Naive thymus-derived CD8-positive, alpha-beta T cell (primary cell): ENCODE results near the gene FAM114A2. TPM values are rescaled to one million over a fixed set of nuclear protein-coding genes. Genes with fewer than 3 reads are reported as not detected.
A peak's percentile ranks its signal among the peaks of the same experiment; 100 is the strongest.
"Not testable (repeated sequence)": the region's sequence is repeated elsewhere in the genome, so short reads cannot be mapped to it uniquely, and the experiment has no call there.

Source experiments
- ATAC-seq, 2 donors: fragments of 150-1000 bp; cut with Tn5 transposase in 1 of 2; sonication (Bioruptor Pico), chemical (Tn5 transposase) in 1 of 2; 1 replicate in 1 of 2; 2 replicates in 1 of 2; pipeline ENCODE4 v1.10.0; 2021; ENCODE audit warnings: mild to moderate bottlenecking in 2 of 2, moderate library complexity in 2 of 2
- POLR2A ChIA-PET: fragments of 350-600 bp; sonication (Branson Sonifier 250); formaldehyde crosslinking; loops from one replicate; lab custom pipeline; 2021; ENCODE audit warnings: antibody characterized with exemption; lab: Charles Lee
- DNase-seq, 10 donors: peaks; one replicate each; pipeline versions ENCODE4 v3.0.0 to v3.0.0-alpha.2; 2020 to 2022
- H3K27ac Mint-ChIP-seq, 10 donors: one replicate each; pipeline ENCODE4 v1.8.0; 2020 to 2022; ENCODE audit warnings: mild to moderate bottlenecking in 10 of 10, mixed read lengths in 10 of 10, moderate library complexity in 4 of 10, inconsistent platforms in 1 of 10
- H3K27me3 Mint-ChIP-seq, 5 donors: one replicate each; pipeline ENCODE4 v1.8.0; 2021 to 2022; ENCODE audit warnings: mixed read lengths in 5 of 5
- H3K36me3 Mint-ChIP-seq, 3 donors: one replicate each; pipeline ENCODE4 v1.8.0; 2020 to 2022; ENCODE audit warnings: mixed read lengths in 3 of 3, mild to moderate bottlenecking in 2 of 3, inconsistent platforms in 1 of 3
- H3K4me1 Mint-ChIP-seq, 4 donors: one replicate each; pipeline ENCODE4 v1.8.0; 2021 to 2022; ENCODE audit warnings: mixed read lengths in 4 of 4
- H3K4me3 Mint-ChIP-seq, 10 donors: one replicate each; pipeline ENCODE4 v1.8.0; 2020 to 2022; ENCODE audit warnings: mild to moderate bottlenecking in 10 of 10, mixed read lengths in 10 of 10, moderate library complexity in 6 of 10, inconsistent platforms in 1 of 10
- H3K9me3 Mint-ChIP-seq, 9 donors: one replicate each; pipeline ENCODE4 v1.8.0; 2020 to 2022; ENCODE audit warnings: mixed read lengths in 9 of 9, mild to moderate bottlenecking in 3 of 9, inconsistent platforms in 1 of 9, moderate library complexity in 1 of 9
- polyA plus RNA-seq, 3 donors: library from polyadenylated mRNA; unstranded; fragments of 300-500 nt; fragmentation: Illumina TruSeq; gene quantifications; one replicate each; pipeline ENCODE4 v1.2.3, GENCODE V29; 2021
- total RNA-seq, 8 experiments: library from RNA in 2 of 8; stranded (reverse) in 2 of 8; gene quantifications; one replicate each; pipeline ENCODE4 v1.2.3 and lab custom pipeline; 2021 to 2026

FAM114A2 gene
- total and polyA plus RNA-seq, 5 experiments from 2014 or later, result 14.0 to 44.8 (median 21.9) TPM

- POLR2A ChIA-PET, result no interaction called here
- Mint-ChIP-seq H3K36me3 (peaks cover 1 to 42% (median 6%) of the 10 kb centered on the region in 3 donors), H3K4me3 (no peak overlapping the region), H3K27ac (peak overlapping the region in 2 of 10 donors; percentile 36 to 78), H3K9me3 (no peaks in the 10 kb centered on the region), H3K27me3 (no peaks in the 10 kb centered on the region), H3K4me1 (peaks cover 32 to 83% (median 67%) of the 10 kb centered on the region in 4 donors)
- DNase-seq (no peak), ATAC-seq (no peak)
These were observed 5.9 kb upstream of the FAM114A2 start for GRCh38 chr5:154044581-154044980.

DNA sequence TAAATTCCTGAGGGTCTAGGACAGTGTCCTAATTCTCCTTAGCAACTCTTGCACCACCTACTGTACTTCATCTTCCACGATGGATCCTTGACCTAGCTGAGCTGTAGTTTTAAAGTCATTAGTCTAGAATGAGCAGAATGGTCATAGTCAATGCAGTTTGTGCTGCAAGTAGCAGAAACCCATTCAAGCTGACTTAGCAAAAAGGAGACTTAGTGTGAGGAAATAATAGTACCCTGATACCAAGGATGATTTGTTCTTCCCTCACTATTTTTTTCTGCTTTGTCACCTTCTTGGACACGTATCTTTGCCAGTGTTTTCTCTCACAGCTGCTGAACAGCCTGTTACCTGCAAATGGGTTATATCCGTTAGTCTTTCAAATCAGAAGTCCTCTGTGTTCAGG is 5.4 kb upstream of the FAM114A2 start:
- Mint-ChIP-seq H3K4me1 (peaks cover 33 to 83% (median 70%) of the 10 kb centered on the region in 4 donors), H3K27me3 (no peaks in the 10 kb centered on the region)
- POLR2A ChIA-PET, result no interaction called here

DNA sequence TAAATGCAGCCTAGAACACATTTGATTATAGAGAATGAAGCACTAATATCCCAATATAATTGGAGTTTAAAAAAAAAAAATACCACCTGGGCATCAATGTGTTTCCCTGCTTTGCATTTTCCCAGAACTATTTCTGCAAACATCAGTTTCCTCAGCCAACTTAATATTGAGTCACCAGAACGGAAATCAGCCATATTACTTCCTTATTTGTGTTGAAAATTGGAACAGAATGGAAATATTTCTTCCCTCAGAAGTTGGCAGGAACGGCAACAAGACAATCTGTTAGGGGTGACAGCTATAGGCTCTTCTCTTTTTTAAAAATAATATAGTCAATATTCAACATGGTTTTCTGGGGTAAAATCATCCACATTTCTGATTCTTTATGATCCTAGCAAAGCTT is 4.1 kb upstream of the FAM114A2 start:
- no peaks in the 10 kb centered on the region for H3K9me3 Mint-ChIP-seq

More for the DNA sequence above, 5.4 kb upstream of the FAM114A2 start:
- ATAC-seq (no peak), DNase-seq (no peak)
- H3K27ac Mint-ChIP-seq, result no peak overlapping the region
- H3K4me3 Mint-ChIP-seq, result no peak overlapping the region
- peaks cover 0 to 39% (median 4%) of the 10 kb centered on the region in 3 donors for H3K36me3 Mint-ChIP-seq
- H3K9me3 Mint-ChIP-seq, result no peaks in the 10 kb centered on the region

DNA sequence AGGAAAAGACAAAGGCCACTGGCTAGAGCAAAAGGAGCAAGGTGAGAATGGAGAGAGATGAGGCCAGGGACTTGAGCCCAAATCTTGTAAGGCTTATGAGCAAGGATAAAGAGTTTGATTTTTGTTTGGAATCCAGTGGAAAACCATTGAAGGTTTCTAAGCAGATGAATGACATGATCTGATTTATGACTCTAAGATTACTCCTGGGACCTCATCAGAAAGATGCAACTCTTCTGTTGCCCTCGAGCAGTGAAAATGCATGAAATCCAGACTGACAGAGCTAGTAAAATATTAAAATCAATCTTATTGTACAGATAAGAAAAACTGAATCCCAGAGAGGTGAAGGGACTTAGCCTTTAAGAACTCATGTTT is 734 bp upstream of the FAM114A2 start:
- peaks cover 31 to 76% (median 69%) of the 10 kb centered on the region in 4 donors for H3K4me1 Mint-ChIP-seq
- POLR2A ChIA-PET, result interaction anchor here (0.7 to 1.7 kb wide), 9 partner anchors 9 to 407 kb away, joined by 3 to 35 read pairs (median 3); partner anchors contain the start of genes GALNT10 and SAP30L
- H3K9me3 Mint-ChIP-seq, result no peaks in the 10 kb centered on the region
- DNase-seq, result no peak
- peaks cover 0 to 13% (median 0%) of the 10 kb centered on the region in 3 donors for H3K36me3 Mint-ChIP-seq
- H3K4me3 Mint-ChIP-seq, result peak overlapping the region; percentile 92 to 99 (median 98)
- ATAC-seq, result no peak
- no peaks in the 10 kb centered on the region for H3K27me3 Mint-ChIP-seq
- H3K27ac Mint-ChIP-seq, result peak overlapping the region; percentile 97 to 99 (median 98)

More for the DNA sequence above, 4.1 kb upstream of the FAM114A2 start:
- Mint-ChIP-seq H3K27me3 (no peaks in the 10 kb centered on the region), H3K36me3 (peaks cover 0 to 34% (median 2%) of the 10 kb centered on the region in 3 donors), H3K4me3 (no peak overlapping the region), H3K27ac (peak overlapping the region in 2 of 10 donors; percentile 5 to 30), H3K4me1 (peaks cover 34 to 86% (median 75%) of the 10 kb centered on the region in 4 donors)
- DNase-seq, result no peak
- no peak for ATAC-seq
- POLR2A ChIA-PET, result interaction anchor here (1.1 kb wide), 1 partner anchor 10 kb away, joined by 3 read pairs; no protein-coding TSS in a partner anchor

DNA sequence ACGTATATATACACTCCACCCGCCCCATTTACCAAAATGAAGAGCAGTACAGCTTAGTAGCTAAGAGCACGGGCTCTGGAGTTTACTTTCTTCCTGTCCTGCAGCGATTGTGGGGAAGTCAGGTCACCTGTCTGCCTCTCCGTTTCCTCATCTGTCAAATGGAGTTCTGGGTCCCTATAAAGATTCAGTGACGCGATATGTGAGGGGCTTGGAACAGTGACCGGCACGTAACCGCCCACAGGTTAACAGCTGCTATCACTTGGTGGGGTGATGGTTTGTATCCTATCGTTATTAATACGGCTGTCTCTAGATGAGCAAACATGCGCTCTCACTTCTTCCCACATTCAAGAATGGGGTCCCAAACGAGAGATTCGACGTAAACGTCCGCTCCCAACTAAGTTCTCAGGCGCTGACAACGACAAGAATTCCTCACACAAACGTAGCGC is 426 bp downstream of the FAM114A2 start:
- POLR2A ChIA-PET, result interaction anchor here (1.0 to 1.7 kb wide), 6 partner anchors 12 to 408 kb away, joined by 3 to 35 read pairs (median 4); partner anchors contain the start of genes GALNT10 and SAP30L
- Mint-ChIP-seq H3K4me3 (peak overlapping the region; percentile 92 to 99 (median 98)), H3K36me3 (peaks cover 0 to 17% (median 7%) of the 10 kb centered on the region in 3 donors), H3K4me1 (peaks cover 33 to 72% (median 61%) of the 10 kb centered on the region in 4 donors), H3K27me3 (no peaks in the 10 kb centered on the region), H3K9me3 (no peaks in the 10 kb centered on the region), H3K27ac (peak overlapping the region; percentile 97 to 99 (median 98))
- DNase-seq (peak in 6 of 10 donors; percentile 8 to 66 (median 32)), ATAC-seq (peak; percentile 48 to 52)

DNA sequence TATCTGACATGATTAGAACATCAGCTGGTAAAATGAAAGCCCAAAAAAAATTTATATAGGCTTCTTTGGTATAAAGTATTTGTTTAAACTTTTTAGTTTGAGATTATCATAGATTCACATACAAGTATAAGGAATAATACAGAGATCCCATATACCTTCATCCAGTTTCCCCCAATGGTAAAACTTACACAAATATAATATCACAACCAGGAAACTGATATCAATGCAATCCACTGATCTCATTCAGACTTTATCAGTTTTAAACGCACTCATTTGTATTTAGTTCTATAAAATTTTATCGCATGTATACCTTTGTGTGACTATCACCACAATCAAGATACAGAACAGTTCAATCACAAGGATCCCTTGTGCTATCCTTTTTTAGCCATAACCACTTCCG is 3.8 kb downstream of the FAM114A2 start:
- Mint-ChIP-seq H3K4me1 (peaks cover 31 to 69% (median 44%) of the 10 kb centered on the region in 4 donors), H3K36me3 (peaks cover 8 to 35% (median 26%) of the 10 kb centered on the region in 3 donors), H3K27me3 (no peaks in the 10 kb centered on the region), H3K27ac (no peak overlapping the region), H3K4me3 (no peak overlapping the region), H3K9me3 (no peaks in the 10 kb centered on the region)
- DNase-seq, result no peak
- POLR2A ChIA-PET, result no interaction called here
- ATAC-seq, result no peak

DNA sequence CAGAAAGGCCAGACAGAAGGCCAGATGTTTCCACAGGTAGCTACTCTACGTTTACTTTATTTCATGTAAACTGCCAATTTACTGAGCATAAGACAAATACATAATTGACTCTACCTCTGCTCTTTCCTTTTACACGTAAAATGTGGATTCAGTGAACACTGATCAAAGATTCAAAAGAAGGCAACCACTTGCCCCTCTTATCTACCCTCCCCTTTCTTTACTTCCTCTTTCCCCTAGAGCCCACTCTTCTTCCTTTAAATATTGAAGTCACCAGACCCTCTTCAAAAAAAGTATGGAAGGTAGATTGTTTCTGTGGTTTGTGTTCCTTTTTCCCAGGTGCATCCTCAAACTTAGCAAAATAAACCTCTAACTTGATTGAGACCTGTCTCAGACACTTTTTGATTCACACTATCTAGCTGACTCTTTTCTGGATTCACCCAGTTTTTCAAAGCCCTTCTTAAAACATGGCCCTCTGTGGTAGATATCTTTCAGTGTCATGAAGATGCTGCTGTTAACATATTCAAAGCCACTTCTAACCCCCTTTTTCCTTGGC is 6.7 kb downstream of the FAM114A2 start:
- POLR2A ChIA-PET, result no interaction called here
- Mint-ChIP-seq H3K9me3 (no peaks in the 10 kb centered on the region), H3K4me3 (no peak overlapping the region), H3K4me1 (peaks cover 18 to 42% (median 24%) of the 10 kb centered on the region in 4 donors), H3K36me3 (peaks cover 8 to 59% (median 37%) of the 10 kb centered on the region in 3 donors), H3K27me3 (no peaks in the 10 kb centered on the region), H3K27ac (peak overlapping the region in 1 of 10 donors; percentile 45)
- no peak for ATAC-seq
- no peak for DNase-seq

GRCh38 chr5:154025951-154026350 is 12.8 kb downstream of the FAM114A2 start:
- peaks cover 6 to 77% (median 48%) of the 10 kb centered on the region in 3 donors for H3K36me3 Mint-ChIP-seq
- no peak overlapping the region for H3K4me3 Mint-ChIP-seq
- peaks cover 0 to 15% (median 10%) of the 10 kb centered on the region in 4 donors for H3K4me1 Mint-ChIP-seq
- H3K27ac Mint-ChIP-seq, result peak overlapping the region in 2 of 10 donors; percentile 35 to 43
- no peaks in the 10 kb centered on the region for H3K9me3 Mint-ChIP-seq
- no peak for DNase-seq
- POLR2A ChIA-PET, result no interaction called here
- no peak for ATAC-seq
- no peaks in the 10 kb centered on the region for H3K27me3 Mint-ChIP-seq

DNA sequence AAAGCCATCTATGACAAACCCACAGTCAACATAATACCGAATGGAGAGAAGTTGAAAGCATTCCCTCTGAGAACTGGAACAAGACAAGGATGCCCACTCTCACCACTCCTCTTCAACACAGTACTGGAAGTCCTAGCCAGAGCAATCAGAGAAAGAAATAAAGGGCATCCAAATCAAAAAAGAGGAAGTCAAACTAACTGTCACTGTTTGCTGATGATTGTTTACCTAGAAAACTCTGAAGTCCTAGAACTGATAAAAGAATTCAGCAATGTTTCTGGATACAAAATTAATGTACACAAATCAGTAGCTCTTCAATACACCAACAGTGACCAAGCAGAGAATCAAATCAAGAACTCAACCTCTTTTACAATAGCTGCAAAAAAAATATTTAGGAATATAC is 19.8 kb downstream of the FAM114A2 start:
- DNase-seq, POLR2A ChIA-PET, H3K27me3 Mint-ChIP-seq, H3K9me3 Mint-ChIP-seq, ATAC-seq, H3K4me3 Mint-ChIP-seq, H3K27ac Mint-ChIP-seq: not testable (repeated sequence)
- H3K36me3 Mint-ChIP-seq, result peaks cover 33 to 96% (median 78%) of the 10 kb centered on the region in 3 donors
- peaks cover 22 to 40% (median 31%) of the 10 kb centered on the region in 4 donors for H3K4me1 Mint-ChIP-seq

DNA sequence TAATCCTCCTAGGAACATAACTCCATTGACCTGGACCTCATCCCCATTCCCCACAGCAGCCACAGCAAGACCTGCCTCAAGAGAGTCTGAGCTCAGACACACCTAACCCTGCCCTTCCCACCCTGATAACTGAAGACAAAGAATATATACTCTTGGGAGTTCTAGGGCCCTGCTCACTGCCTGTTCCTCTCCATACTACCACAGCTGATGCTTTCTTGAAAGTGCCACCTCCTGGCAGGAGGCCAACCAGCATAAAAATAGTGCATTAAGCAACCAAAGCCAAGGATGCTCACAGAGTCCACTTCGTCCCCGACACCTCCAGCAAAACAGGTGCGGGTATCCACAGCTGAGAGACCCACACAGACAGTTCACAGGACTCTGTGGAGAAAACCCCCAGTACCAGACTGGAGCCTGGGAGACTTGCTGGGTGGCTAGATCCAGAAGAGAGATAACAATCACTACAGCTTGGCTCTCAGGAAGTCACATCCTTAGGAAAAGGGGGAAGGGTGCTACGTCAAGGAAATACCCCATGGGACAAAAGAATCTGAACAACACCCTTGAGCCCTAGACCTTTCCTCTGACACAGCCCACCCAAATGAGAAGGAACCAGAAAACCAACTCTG is 23.5 kb downstream of the FAM114A2 start:
- Mint-ChIP-seq H3K27ac (peak overlapping the region in 1 of 10 donors; percentile 30), H3K4me3 (no peak overlapping the region), H3K27me3 (no peaks in the 10 kb centered on the region), H3K36me3 (peaks cover 28 to 89% (median 61%) of the 10 kb centered on the region in 3 donors), H3K9me3 (no peaks in the 10 kb centered on the region), H3K4me1 (peaks cover 17 to 27% (median 22%) of the 10 kb centered on the region in 4 donors)
- ATAC-seq, result no peak
- POLR2A ChIA-PET, result no interaction called here
- no peak for DNase-seq

DNA sequence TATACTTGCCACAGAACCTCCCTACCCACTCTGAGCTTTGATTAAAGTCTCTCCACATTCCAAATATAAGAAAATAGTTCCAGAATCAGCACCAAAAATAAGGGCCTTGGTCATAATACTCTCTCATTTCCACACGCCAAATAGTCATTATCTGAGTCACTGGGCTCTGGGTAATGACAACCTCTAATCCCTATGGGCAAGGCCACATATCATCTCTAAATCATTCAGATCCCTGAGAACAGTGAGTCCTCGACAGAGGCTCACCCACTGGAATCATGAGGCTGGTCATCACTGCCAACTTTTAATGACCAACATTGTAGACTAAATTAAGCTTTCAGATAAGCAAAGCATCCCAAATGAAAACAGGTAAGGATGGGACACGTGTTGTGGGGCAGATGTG is 28.1 kb downstream of the FAM114A2 start:
- peaks cover 9 to 75% (median 46%) of the 10 kb centered on the region in 3 donors for H3K36me3 Mint-ChIP-seq
- peaks cover 0 to 7% (median 2%) of the 10 kb centered on the region in 4 donors for H3K4me1 Mint-ChIP-seq
- ATAC-seq, result no peak
- H3K4me3 Mint-ChIP-seq, result no peak overlapping the region
- peak overlapping the region in 1 of 10 donors; percentile 40 for H3K27ac Mint-ChIP-seq
- H3K27me3 Mint-ChIP-seq, result no peaks in the 10 kb centered on the region
- POLR2A ChIA-PET, result no interaction called here
- no peak for DNase-seq
- no peaks in the 10 kb centered on the region for H3K9me3 Mint-ChIP-seq

GRCh38 chr5:154005648-154006047 is 33.1 kb downstream of the FAM114A2 start:
- Mint-ChIP-seq H3K27ac (no peak overlapping the region), H3K4me1 (peaks cover 0 to 1% (median 0%) of the 10 kb centered on the region in 4 donors), H3K9me3 (no peaks in the 10 kb centered on the region), H3K4me3 (no peak overlapping the region), H3K27me3 (no peaks in the 10 kb centered on the region), H3K36me3 (peaks cover 10 to 70% (median 32%) of the 10 kb centered on the region in 3 donors)
- ATAC-seq, result no peak
- DNase-seq, result no peak
- POLR2A ChIA-PET, result no interaction called here
